HepG2 (cell line): Measurements from ENCODE around the gene EIF4G2. TPM values are rescaled to one million over a fixed set of nuclear protein-coding genes. Genes with fewer than 3 reads are reported as not detected.

ENCODE experiments used
- ARID5B ChIP-seq: IDR thresholded peaks from 2 replicates; pipeline ENCODE4 v1.4.0; 2020; ENCODE audit warnings: mild to moderate bottlenecking, missing genetic modification reagents
- BHLHE40 ChIP-seq: IDR thresholded peaks from 2 replicates; pipeline ENCODE4 v1.6.1; 2011; ENCODE audit warnings: low read length, improper control_type of control experiment
- ELK4 ChIP-seq: sonication (generic); formaldehyde crosslinking; IDR thresholded peaks from 2 replicates; pipeline ENCODE4 v1.9.0; 2021; ENCODE audit warnings: missing genetic modification reagents, borderline replicate concordance
- FIP1L1 ChIP-seq: fragments of 200-400 bp; formaldehyde crosslinking; IDR thresholded peaks from 2 replicates; pipeline ENCODE4 v1.6.1; 2018; ENCODE audit warnings: low read depth, mild to moderate bottlenecking, low read length, moderate library complexity, borderline replicate concordance; ENCODE audit not compliant: insufficient read depth
- RNF219 ChIP-seq: sonication (generic); formaldehyde crosslinking; IDR thresholded peaks from 2 replicates; pipeline ENCODE4 v1.5.0; 2020; ENCODE audit warnings: mild to moderate bottlenecking, missing genetic modification reagents
- TCF12 ChIP-seq, 2 experiments: fragments of 450-650 bp in 1 of 2; sonication (generic) in 1 of 2; formaldehyde crosslinking in 1 of 2; IDR thresholded peaks; 2 replicates each; pipeline versions ENCODE4 v1.6.1 to v1.8.0; 2017 to 2022; ENCODE audit warnings: antibody characterized with exemption in 1 of 2, mild to moderate bottlenecking in 1 of 2, missing genetic modification reagents in 1 of 2, moderate library complexity in 1 of 2
- ZNF256 ChIP-seq: sonication (generic); formaldehyde crosslinking; conservative IDR thresholded peaks from 2 replicates; pipeline ENCODE4 v1.4.0; 2020; ENCODE audit warnings: missing genetic modification reagents
- ZNF282 ChIP-seq: fragments of 450-650 bp; IDR thresholded peaks from 2 replicates; pipeline ENCODE4 v1.6.1; 2018; ENCODE audit not compliant: partially characterized antibody
- ZNF569 ChIP-seq: sonication (generic); formaldehyde crosslinking; IDR thresholded peaks from 2 replicates; pipeline ENCODE4 v1.5.0; 2020; ENCODE audit warnings: mild to moderate bottlenecking, missing genetic modification reagents, moderate library complexity, borderline replicate concordance
- ZNF850 ChIP-seq: sonication (generic); formaldehyde crosslinking; conservative IDR thresholded peaks from 2 replicates; pipeline ENCODE4 v1.9.0; 2021; ENCODE audit warnings: mild to moderate bottlenecking, missing genetic modification reagents
- polyA plus RNA-seq, 8 experiments: library from polyadenylated mRNA; depleted of rRNA in 3 of 8; stranded (reverse) in 7 of 8; unstranded in 1 of 8; fragments of >200 nt; fragmentation: Illumina TruSeq in 4 of 8; extraction: Trizol in 4 of 8; gene quantifications; 2 replicates each; pipeline versions ENCODE4 v1.2.1 to v1.2.3, GENCODE V29; 2011 to 2016; ENCODE audit warnings: low read depth in 4 of 8, missing spikeins in 1 of 8, mixed read lengths in 1 of 8; ENCODE audit not compliant: insufficient read depth in 1 of 8
- total RNA-seq, 5 experiments: library from RNA; depleted of rRNA; stranded (reverse); fragments of >200 nt; fragmentation: Illumina TruSeq; extraction: Trizol; gene quantifications; 2 replicates each; pipeline ENCODE4 v1.2.3, GENCODE V29; 2016; ENCODE audit warnings: low read depth in 1 of 5
- TF ChIP-seq, protein P1 (sequence below): sonication (generic); formaldehyde crosslinking; conservative IDR thresholded peaks from 2 replicates; pipeline ENCODE4 v1.4.0; 2020; ENCODE audit warnings: missing genetic modification reagents
- TF ChIP-seq, protein P2 (sequence below): sonication (generic); formaldehyde crosslinking; IDR thresholded peaks from 2 replicates; pipeline ENCODE4 v1.4.0; 2020; ENCODE audit warnings: mild to moderate bottlenecking, missing genetic modification reagents
- TF ChIP-seq, protein P3 (sequence below), 2 experiments: sonication (generic) in 1 of 2; formaldehyde crosslinking in 1 of 2; IDR thresholded peaks; 2 replicates each; pipeline versions ENCODE4 v1.5.1 to v1.6.1; 2011 to 2020; ENCODE audit warnings: borderline replicate concordance in 1 of 2, low read depth in 1 of 2, low read length in 1 of 2, mild to moderate bottlenecking in 1 of 2, missing genetic modification reagents in 1 of 2, moderate library complexity in 1 of 2

The EIF4G2 gene
- total and polyA plus RNA-seq, 2 of the 13 experiments (the other 11 are each of a cell fraction or from before 2014, with no cell fraction given): 362 to 546 TPM

GRCh38 chr11:10808553-10809372 is at the start of gene EIF4G2 (continued):
- TF ChIP-seq, protein P1, sequence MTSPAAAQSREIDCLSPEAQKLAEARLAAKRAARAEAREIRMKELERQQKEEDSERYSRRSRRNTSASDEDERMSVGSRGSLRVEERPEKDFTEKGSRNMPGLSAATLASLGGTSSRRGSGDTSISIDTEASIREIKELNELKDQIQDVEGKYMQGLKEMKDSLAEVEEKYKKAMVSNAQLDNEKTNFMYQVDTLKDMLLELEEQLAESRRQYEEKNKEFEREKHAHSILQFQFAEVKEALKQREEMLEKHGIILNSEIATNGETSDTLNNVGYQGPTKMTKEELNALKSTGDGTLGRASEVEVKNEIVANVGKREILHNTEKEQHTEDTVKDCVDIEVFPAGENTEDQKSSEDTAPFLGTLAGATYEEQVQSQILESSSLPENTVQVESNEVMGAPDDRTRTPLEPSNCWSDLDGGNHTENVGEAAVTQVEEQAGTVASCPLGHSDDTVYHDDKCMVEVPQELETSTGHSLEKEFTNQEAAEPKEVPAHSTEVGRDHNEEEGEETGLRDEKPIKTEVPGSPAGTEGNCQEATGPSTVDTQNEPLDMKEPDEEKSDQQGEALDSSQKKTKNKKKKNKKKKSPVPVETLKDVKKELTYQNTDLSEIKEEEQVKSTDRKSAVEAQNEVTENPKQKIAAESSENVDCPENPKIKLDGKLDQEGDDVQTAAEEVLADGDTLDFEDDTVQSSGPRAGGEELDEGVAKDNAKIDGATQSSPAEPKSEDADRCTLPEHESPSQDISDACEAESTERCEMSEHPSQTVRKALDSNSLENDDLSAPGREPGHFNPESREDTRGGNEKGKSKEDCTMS (CRISPR knock-in tag): no peak
- TF ChIP-seq ARID5B (CRISPR knock-in tag): peak; percentile 32; the same call in 1 of the 2 replicates
- TF ChIP-seq FIP1L1: peak; percentile 71; the same call in 1 of the 2 replicates
- 0 out of 2 replicates have a peak, but pooled peaks have one; percentile 7 for TF ChIP-seq ZNF850 (CRISPR knock-in tag)
- no peak for TF ChIP-seq ZNF282
- no peak for TF ChIP-seq RNF219 (CRISPR knock-in tag)
- TF ChIP-seq BHLHE40: no peak
- TF ChIP-seq ELK4 (CRISPR knock-in tag): no peak; the same call in 1 of the 2 replicates
- TF ChIP-seq, protein P2, sequence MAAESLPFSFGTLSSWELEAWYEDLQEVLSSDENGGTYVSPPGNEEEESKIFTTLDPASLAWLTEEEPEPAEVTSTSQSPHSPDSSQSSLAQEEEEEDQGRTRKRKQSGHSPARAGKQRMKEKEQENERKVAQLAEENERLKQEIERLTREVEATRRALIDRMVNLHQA (CRISPR knock-in tag): no peak
- TF ChIP-seq, protein P3, sequence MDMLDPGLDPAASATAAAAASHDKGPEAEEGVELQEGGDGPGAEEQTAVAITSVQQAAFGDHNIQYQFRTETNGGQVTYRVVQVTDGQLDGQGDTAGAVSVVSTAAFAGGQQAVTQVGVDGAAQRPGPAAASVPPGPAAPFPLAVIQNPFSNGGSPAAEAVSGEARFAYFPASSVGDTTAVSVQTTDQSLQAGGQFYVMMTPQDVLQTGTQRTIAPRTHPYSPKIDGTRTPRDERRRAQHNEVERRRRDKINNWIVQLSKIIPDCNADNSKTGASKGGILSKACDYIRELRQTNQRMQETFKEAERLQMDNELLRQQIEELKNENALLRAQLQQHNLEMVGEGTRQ (IDR thresholded peaks at IDR 0.05; ENCODE audit: low read depth, low read length): no peak
- TF ChIP-seq, protein P3 (CRISPR knock-in tag; IDR thresholded peaks at IDR 0.05; ENCODE audit: borderline replicate concordance): no peak; the same call in 1 of the 2 replicates
- 0 out of 2 replicates have a peak, but pooled peaks have one; percentile 10 for TF ChIP-seq ZNF569
- TF ChIP-seq TCF12 (IDR thresholded peaks at IDR 0.05): no peak
- TF ChIP-seq TCF12 (CRISPR knock-in tag; IDR thresholded peaks at IDR 0.05): peak; percentile 74; the same call in 1 of the 2 replicates
- no peak; the same call in 1 of the 2 replicates for TF ChIP-seq ZNF256 (CRISPR knock-in tag)
